GM12878 (cell line): ENCODE results near the gene SLC9A8.

ENCODE experiments used
- ATF3 ChIP-seq: IDR thresholded peaks from 2 replicates; pipeline ENCODE4 v1.6.1; 2011; ENCODE audit warnings: low read depth, mild to moderate bottlenecking, low read length, moderate library complexity, borderline replicate concordance; ENCODE audit errors: extremely low read depth
- ATF7 ChIP-seq: fragments of 450-650 bp; IDR thresholded peaks from 2 replicates; pipeline ENCODE4 v1.6.1; 2016; ENCODE audit warnings: low read depth, mild to moderate bottlenecking
- CTCF ChIP-seq, 3 experiments: IDR thresholded peaks in 2 of 3; conservative IDR thresholded peaks in 1 of 3; 2 replicates each; pipeline ENCODE4 v1.5.1; 2011; ENCODE audit warnings: low read depth in 3 of 3, low read length in 3 of 3, mild to moderate bottlenecking in 3 of 3, control low read depth in 2 of 3, moderate library complexity in 2 of 3, inconsistent platforms in 1 of 3, mixed read lengths in 1 of 3; ENCODE audit not compliant: control insufficient read depth in 2 of 3, insufficient read depth in 1 of 3; ENCODE audit errors: extremely low read depth in 1 of 3
- ELK1 ChIP-seq: IDR thresholded peaks from 2 replicates; pipeline ENCODE4 v1.6.1; 2012; ENCODE audit warnings: low read depth, low read length, improper control_type of control experiment
- EZH2 ChIP-seq: IDR thresholded peaks from 2 replicates; pipeline ENCODE4 v1.6.1; 2012; ENCODE audit warnings: low read depth, mild to moderate bottlenecking, control low read depth, inconsistent platforms, low read length, borderline replicate concordance; ENCODE audit not compliant: control insufficient read depth
- SPI1 ChIP-seq: IDR thresholded peaks from 2 replicates; pipeline ENCODE4 v1.6.1; 2011; ENCODE audit warnings: low read depth, mild to moderate bottlenecking, low read length, moderate library complexity, borderline replicate concordance; ENCODE audit not compliant: insufficient read depth
- SREBF2 ChIP-seq: IDR thresholded peaks from 2 replicates; pipeline ENCODE4 v1.6.1; 2012; ENCODE audit warnings: mild to moderate bottlenecking, low read length
- TAF1 ChIP-seq: IDR thresholded peaks from 2 replicates; pipeline ENCODE4 v1.6.1; 2011; ENCODE audit warnings: mild to moderate bottlenecking, low read depth, low read length, borderline replicate concordance
- ZNF592 ChIP-seq: fragments of 450-650 bp; IDR thresholded peaks from 2 replicates; pipeline ENCODE4 v1.6.1; 2017; ENCODE audit warnings: mild to moderate bottlenecking, moderate library complexity
- ZNF622 ChIP-seq: fragments of 450-650 bp; IDR thresholded peaks from 2 replicates; pipeline ENCODE4 v1.6.1; 2017; ENCODE audit warnings: mild to moderate bottlenecking, inconsistent platforms

GRCh38 chr20:49865559-49865958, 52.9 kb downstream of the SLC9A8 start:
- no peak for TF ChIP-seq EZH2
- TF ChIP-seq ATF3, result no peak
- TF ChIP-seq CTCF (IDR thresholded peaks at IDR 0.05 in 2 of 3, conservative IDR thresholded peaks at IDR 0.05 in 1 of 3; ENCODE audit: control insufficient read depth in 2 of 3, extremely low read depth in 1 of 3, insufficient read depth in 1 of 3, low read depth in 3 of 3, low read length in 3 of 3), result no peak
- no peak for TF ChIP-seq TAF1
- no peak for TF ChIP-seq ZNF622
- TF ChIP-seq ZNF592, result no peak
- no peak for TF ChIP-seq ELK1
- no peak for TF ChIP-seq SREBF2
- TF ChIP-seq SPI1, result no peak
- no peak for TF ChIP-seq ATF7
